ENCODE results near the gene GALNT18.
A peak's percentile ranks its signal among the peaks of the same experiment; 100 is the strongest.

The GALNT18 gene

DNA sequence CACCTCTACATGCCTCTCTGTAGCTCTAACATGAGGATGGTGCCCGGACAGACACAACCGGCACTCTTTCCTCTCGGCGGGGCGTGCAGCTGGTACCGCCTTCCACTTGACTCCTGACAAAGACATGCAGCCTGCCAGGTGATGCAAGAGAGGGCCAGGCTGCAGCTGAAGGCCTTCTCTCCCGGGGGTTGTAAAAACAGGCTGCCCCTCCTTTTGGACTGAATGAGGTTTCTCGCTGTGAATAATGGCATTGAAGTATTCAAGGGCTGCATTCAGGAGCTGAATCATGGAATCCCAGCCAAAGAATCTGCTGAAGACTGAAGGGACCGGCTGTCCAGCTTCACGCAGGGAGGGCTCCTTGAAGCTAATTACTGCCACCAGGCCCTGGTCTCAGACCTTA lies 110.9 kb downstream of the GALNT18 start (continued):
- TF ChIP-seq REPIN1 (tag by site-specific recombination; IDR thresholded peaks at IDR 0.05; ENCODE audit: low read depth) (no peak), ZNF211 (tag by site-specific recombination; IDR thresholded peaks at IDR 0.05; ENCODE audit: low read depth) (no peak), ZNF426 (tag by site-specific recombination; IDR thresholded peaks at IDR 0.05) (no peak), ZNF658 (tag by site-specific recombination; IDR thresholded peaks at IDR 0.05) (no peak), HOXC10 (CRISPR knock-in tag; IDR thresholded peaks at IDR 0.05) (no peak), ZNF2 (tag by site-specific recombination; IDR thresholded peaks at IDR 0.05) (no peak), MZF1 (tag by site-specific recombination; IDR thresholded peaks at IDR 0.05; ENCODE audit: borderline replicate concordance) (no peak), ZNF544 (tag by site-specific recombination; IDR thresholded peaks at IDR 0.05) (no peak), ZBTB1 (tag by site-specific recombination; IDR thresholded peaks at IDR 0.05) (no peak), ZNF561 (tag by site-specific recombination; IDR thresholded peaks at IDR 0.05; ENCODE audit: borderline replicate concordance) (no peak), ZNF214 (tag by site-specific recombination; IDR thresholded peaks at IDR 0.05; ENCODE audit: borderline replicate concordance) (no peak), ZXDB (tag by site-specific recombination; IDR thresholded peaks at IDR 0.05) (no peak), ZNF629 (tag by site-specific recombination; IDR thresholded peaks at IDR 0.05) (peak; percentile 40; the same call in 1 of the 2 replicates), YY2 (tag by site-specific recombination; IDR thresholded peaks at IDR 0.05) (no peak), ZNF76 (tag by site-specific recombination; IDR thresholded peaks at IDR 0.05; ENCODE audit: borderline replicate concordance, low read depth) (no peak), ZNF174 (tag by site-specific recombination; IDR thresholded peaks at IDR 0.05) (no peak), ZNF423 (tag by site-specific recombination; IDR thresholded peaks at IDR 0.05) (peak; percentile 55; the same call in 1 of the 2 replicates), SP7 (tag by site-specific recombination; IDR thresholded peaks at IDR 0.05) (peak; percentile 74), ZNF366 (tag by site-specific recombination; conservative IDR thresholded peaks at IDR 0.05) (no peak), ZNF560 (tag by site-specific recombination; IDR thresholded peaks at IDR 0.05; ENCODE audit: borderline replicate concordance) (no peak)
- TF ChIP-seq, protein P1, sequence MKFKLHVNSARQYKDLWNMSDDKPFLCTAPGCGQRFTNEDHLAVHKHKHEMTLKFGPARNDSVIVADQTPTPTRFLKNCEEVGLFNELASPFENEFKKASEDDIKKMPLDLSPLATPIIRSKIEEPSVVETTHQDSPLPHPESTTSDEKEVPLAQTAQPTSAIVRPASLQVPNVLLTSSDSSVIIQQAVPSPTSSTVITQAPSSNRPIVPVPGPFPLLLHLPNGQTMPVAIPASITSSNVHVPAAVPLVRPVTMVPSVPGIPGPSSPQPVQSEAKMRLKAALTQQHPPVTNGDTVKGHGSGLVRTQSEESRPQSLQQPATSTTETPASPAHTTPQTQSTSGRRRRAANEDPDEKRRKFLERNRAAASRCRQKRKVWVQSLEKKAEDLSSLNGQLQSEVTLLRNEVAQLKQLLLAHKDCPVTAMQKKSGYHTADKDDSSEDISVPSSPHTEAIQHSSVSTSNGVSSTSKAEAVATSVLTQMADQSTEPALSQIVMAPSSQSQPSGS (tag by site-specific recombination; IDR thresholded peaks at IDR 0.05; ENCODE audit: low read depth): no peak
- TF ChIP-seq, protein P2, sequence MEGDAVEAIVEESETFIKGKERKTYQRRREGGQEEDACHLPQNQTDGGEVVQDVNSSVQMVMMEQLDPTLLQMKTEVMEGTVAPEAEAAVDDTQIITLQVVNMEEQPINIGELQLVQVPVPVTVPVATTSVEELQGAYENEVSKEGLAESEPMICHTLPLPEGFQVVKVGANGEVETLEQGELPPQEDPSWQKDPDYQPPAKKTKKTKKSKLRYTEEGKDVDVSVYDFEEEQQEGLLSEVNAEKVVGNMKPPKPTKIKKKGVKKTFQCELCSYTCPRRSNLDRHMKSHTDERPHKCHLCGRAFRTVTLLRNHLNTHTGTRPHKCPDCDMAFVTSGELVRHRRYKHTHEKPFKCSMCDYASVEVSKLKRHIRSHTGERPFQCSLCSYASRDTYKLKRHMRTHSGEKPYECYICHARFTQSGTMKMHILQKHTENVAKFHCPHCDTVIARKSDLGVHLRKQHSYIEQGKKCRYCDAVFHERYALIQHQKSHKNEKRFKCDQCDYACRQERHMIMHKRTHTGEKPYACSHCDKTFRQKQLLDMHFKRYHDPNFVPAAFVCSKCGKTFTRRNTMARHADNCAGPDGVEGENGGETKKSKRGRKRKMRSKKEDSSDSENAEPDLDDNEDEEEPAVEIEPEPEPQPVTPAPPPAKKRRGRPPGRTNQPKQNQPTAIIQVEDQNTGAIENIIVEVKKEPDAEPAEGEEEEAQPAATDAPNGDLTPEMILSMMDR (tag by site-specific recombination; IDR thresholded peaks at IDR 0.05): no peak
- TF ChIP-seq, protein P3, sequence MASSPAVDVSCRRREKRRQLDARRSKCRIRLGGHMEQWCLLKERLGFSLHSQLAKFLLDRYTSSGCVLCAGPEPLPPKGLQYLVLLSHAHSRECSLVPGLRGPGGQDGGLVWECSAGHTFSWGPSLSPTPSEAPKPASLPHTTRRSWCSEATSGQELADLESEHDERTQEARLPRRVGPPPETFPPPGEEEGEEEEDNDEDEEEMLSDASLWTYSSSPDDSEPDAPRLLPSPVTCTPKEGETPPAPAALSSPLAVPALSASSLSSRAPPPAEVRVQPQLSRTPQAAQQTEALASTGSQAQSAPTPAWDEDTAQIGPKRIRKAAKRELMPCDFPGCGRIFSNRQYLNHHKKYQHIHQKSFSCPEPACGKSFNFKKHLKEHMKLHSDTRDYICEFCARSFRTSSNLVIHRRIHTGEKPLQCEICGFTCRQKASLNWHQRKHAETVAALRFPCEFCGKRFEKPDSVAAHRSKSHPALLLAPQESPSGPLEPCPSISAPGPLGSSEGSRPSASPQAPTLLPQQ (tag by site-specific recombination; IDR thresholded peaks at IDR 0.05): no peak
- TF ChIP-seq, protein P4, sequence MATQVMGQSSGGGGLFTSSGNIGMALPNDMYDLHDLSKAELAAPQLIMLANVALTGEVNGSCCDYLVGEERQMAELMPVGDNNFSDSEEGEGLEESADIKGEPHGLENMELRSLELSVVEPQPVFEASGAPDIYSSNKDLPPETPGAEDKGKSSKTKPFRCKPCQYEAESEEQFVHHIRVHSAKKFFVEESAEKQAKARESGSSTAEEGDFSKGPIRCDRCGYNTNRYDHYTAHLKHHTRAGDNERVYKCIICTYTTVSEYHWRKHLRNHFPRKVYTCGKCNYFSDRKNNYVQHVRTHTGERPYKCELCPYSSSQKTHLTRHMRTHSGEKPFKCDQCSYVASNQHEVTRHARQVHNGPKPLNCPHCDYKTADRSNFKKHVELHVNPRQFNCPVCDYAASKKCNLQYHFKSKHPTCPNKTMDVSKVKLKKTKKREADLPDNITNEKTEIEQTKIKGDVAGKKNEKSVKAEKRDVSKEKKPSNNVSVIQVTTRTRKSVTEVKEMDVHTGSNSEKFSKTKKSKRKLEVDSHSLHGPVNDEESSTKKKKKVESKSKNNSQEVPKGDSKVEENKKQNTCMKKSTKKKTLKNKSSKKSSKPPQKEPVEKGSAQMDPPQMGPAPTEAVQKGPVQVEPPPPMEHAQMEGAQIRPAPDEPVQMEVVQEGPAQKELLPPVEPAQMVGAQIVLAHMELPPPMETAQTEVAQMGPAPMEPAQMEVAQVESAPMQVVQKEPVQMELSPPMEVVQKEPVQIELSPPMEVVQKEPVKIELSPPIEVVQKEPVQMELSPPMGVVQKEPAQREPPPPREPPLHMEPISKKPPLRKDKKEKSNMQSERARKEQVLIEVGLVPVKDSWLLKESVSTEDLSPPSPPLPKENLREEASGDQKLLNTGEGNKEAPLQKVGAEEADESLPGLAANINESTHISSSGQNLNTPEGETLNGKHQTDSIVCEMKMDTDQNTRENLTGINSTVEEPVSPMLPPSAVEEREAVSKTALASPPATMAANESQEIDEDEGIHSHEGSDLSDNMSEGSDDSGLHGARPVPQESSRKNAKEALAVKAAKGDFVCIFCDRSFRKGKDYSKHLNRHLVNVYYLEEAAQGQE (tag by site-specific recombination; IDR thresholded peaks at IDR 0.05): peak; percentile 46; the same call in 1 of the 2 replicates
- TF ChIP-seq, protein P5, sequence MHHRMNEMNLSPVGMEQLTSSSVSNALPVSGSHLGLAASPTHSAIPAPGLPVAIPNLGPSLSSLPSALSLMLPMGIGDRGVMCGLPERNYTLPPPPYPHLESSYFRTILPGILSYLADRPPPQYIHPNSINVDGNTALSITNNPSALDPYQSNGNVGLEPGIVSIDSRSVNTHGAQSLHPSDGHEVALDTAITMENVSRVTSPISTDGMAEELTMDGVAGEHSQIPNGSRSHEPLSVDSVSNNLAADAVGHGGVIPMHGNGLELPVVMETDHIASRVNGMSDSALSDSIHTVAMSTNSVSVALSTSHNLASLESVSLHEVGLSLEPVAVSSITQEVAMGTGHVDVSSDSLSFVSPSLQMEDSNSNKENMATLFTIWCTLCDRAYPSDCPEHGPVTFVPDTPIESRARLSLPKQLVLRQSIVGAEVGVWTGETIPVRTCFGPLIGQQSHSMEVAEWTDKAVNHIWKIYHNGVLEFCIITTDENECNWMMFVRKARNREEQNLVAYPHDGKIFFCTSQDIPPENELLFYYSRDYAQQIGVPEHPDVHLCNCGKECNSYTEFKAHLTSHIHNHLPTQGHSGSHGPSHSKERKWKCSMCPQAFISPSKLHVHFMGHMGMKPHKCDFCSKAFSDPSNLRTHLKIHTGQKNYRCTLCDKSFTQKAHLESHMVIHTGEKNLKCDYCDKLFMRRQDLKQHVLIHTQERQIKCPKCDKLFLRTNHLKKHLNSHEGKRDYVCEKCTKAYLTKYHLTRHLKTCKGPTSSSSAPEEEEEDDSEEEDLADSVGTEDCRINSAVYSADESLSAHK (tag by site-specific recombination; IDR thresholded peaks at IDR 0.05): peak; percentile 59
- TF ChIP-seq, protein P6, sequence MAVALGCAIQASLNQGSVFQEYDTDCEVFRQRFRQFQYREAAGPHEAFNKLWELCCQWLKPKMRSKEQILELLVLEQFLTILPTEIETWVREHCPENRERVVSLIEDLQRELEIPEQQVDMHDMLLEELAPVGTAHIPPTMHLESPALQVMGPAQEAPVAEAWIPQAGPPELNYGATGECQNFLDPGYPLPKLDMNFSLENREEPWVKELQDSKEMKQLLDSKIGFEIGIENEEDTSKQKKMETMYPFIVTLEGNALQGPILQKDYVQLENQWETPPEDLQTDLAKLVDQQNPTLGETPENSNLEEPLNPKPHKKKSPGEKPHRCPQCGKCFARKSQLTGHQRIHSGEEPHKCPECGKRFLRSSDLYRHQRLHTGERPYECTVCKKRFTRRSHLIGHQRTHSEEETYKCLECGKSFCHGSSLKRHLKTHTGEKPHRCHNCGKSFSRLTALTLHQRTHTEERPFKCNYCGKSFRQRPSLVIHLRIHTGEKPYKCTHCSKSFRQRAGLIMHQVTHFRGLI (tag by site-specific recombination; IDR thresholded peaks at IDR 0.05): peak; percentile 55
